Mammary epithelial cell (primary cell): Measurements from ENCODE around the gene ARRDC2.

ENCODE experiments used
- CTCF ChIP-seq, 2 donors: IDR thresholded peaks in 1 of 2; conservative IDR thresholded peaks in 1 of 2; 2 replicates each; pipeline ENCODE4 v1.5.1; 2011 to 2012; ENCODE audit warnings: inconsistent platforms in 2 of 2, low read length in 2 of 2, mild to moderate bottlenecking in 2 of 2, control low read depth in 1 of 2, low read depth in 1 of 2; ENCODE audit not compliant: insufficient read depth in 1 of 2; ENCODE audit errors: extremely low read depth in 1 of 2
- EZH2 ChIP-seq: IDR thresholded peaks from 2 replicates; pipeline ENCODE4 v1.6.1; 2012; ENCODE audit warnings: low read length, inconsistent platforms, borderline replicate concordance

- TF ChIP-seq CTCF (conservative IDR thresholded peaks at IDR 0.05 in 1 of 2, IDR thresholded peaks at IDR 0.05 in 1 of 2; ENCODE audit: extremely low read depth in 1 of 2, insufficient read depth in 1 of 2, low read depth in 1 of 2, low read length in 2 of 2) (no peak), EZH2 (no peak)
These were observed 5.5 kb downstream of the ARRDC2 start for GRCh38 chr19:18013210-18014111.
